Bronchial smooth muscle cell (primary cell): ENCODE measurements around the gene GTF2I. TPM values are rescaled to one million over a fixed set of nuclear protein-coding genes. Genes with fewer than 3 reads are reported as not detected.

ENCODE experiments used
- total RNA-seq: library from RNA; depleted of rRNA; stranded (reverse); fragments of >200 nt; gene quantifications from 2 replicates; pipeline ENCODE4 v1.2.1, GENCODE V29; 2014

Gene GTF2I
- total RNA-seq, result 46.9 and 78.3 TPM in 2 replicates

DNA sequence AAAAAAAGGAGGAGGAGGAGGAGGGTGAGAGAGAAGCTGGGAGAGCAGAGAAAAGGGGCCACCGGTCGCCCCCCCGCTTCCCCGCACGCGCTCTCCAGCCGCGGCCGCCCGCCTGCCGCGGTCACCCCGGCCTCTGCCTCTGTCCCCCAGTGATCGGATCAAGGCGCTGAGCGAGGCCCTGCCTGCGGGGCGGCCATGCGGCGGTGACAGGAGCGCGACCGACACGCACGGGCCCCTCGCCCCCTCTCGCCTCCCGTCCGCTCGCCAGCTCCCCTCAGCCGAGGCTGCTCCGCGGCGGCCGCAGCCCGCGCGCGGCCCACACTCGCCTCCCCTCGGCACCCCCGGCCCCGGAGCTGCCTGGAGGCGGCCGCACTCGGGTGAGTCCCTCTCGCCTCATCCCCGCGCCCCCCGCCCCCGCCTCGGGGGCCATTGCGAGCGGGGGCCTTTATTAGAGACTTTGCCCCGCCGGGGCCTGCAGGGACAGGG is at the start of gene GTF2I:
TSS of gene GTF2I (plus strand) at position 27 of the 486 bp plus-strand sequence. CDS start 31,411 bp downstream, outside the sequence.

DNA sequence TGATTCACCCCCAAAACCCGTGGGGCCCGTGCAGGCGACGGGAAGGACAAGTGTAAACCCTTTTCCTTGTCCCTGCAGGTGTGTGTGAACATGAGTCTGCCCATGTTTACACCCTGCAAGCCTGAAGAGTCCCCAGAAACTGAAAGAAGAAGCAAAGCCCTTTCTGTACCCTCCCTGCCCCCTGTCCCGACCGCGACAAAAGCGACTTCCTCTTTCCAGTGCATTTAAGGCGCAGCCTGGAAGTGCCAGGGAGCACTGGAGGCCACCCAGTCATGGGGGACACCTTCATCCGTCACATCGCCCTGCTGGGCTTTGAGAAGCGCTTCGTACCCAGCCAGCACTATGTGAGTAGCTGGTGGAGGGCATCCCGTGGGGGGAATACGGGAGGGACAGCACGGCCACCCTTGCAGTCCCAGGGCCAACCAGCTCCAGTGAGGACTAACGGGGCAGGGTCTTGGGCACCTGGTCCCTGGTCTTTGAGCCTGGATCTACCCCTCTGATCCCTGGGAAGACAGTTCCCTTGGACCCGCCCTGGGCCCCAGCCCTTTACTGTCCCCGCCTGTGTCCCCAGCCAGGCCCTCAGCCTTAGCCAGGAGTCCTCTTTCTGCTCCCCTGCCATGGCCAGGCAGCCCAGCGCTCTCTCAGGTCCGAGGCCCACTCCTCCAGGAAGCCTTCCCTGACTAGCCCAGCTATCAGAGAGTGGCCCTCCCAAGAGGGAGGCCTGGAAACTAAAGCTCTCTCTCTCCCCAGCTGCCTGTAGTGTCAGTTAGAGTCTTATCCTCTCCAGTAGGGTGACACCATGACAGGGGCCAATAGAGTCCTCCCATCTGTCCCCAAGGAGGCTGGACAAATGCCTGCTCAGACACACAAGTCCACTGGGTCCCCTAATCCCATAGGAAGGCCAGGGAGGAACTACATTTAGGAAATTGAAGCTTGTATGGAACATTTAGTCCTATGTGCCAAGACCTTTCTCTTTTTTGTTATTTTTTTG is 116.5 kb downstream of the GTF2I start, which contains the start of gene NCF1:
TSS of gene NCF1 (plus strand) at position 252 of the 991 bp plus-strand sequence. CDS start at position 273, 21 bp downstream.

Other genes with a start within 250 kb of the GTF2I start
- gene GTF2IRD1, start 203.8 kb upstream of the GTF2I start, total RNA-seq, result 5.2 and 6.6 TPM in 2 replicates
- under 0.01 TPM in 1 of 2 replicates, not detected in the other for gene NCF1, start 116.3 kb downstream of the GTF2I start, total RNA-seq
- 5.1 and 9.5 TPM in 2 replicates for gene GTF2IRD2, start 193.9 kb downstream of the GTF2I start, total RNA-seq